GM21723 (cell line): ENCODE results near the gene SSX2IP.

ENCODE experiments used
- ATAC-seq: cut with Tn5 transposase; IDR thresholded peaks from one replicate; pipeline ENCODE4 v1.9.1; 2021; ENCODE audit warnings: mild to moderate bottlenecking, moderate library complexity; ENCODE audit not compliant: unreplicated experiment

SSX2IP gene

DNA sequence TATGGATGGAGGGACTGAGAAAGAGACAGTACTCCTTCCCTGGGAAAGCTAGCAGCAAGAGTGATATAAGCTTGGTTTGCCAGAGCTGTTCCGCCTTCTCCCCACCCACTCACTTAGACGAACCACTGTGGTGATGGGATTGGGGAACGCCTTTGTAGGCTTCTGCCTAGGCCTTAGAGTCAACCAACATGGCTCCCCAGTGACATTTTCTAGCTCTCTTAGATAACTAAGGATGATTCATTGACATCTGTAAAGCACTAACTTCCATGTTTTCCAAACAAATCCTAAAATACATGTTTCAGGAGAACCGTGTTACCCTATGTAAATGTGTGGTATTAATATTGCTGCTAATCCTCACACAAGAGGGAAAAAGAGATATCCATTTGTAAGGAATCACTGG lies 21.6 kb upstream of the SSX2IP start:
- ATAC-seq = no peak

GRCh38 chr1:84711121-84711520 lies 20.9 kb upstream of the SSX2IP start:
- no peak for ATAC-seq

DNA sequence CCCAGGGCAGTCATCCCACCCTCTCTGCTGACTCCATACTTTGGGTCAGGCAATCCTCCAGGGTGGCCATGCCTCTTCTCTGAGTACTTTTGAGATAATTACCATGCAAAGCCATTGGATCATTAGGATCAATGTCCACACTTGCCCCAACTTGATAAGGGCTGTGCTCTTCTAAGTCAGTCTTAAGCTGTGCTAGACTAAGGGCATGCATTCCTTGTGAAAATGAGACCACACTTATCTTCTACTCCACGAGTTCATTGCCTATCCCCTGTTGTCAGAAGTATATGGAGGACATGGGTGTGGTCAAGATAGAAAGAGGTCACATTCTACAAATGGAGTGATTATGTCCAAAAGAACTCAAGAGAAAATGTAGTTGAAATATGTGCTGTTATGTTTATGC lies 18.9 kb upstream of the SSX2IP start:
- no peak for ATAC-seq

GRCh38 chr1:84708031-84708430 lies 17.8 kb upstream of the SSX2IP start:
- ATAC-seq = no peak

DNA sequence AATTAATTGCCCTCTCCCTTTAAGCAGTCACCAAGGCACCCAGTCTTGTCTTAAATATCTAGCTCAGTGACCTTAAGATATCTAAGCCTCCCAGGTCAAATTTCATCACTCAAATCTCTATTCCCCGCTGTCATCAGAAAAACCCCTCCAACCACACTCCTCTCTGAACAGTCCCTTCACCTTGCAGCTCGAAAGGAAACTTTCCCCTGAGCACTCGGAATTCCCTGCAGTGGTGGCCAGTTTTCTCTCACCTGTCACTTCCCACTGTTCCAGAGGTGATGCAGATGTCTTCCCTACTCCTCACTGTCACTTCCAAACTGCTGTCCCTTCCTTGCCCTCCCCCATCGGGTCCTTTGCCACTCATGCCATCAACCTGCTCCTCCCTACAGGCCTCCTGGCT lies 15.3 kb upstream of the SSX2IP start:
- ATAC-seq = no peak

DNA sequence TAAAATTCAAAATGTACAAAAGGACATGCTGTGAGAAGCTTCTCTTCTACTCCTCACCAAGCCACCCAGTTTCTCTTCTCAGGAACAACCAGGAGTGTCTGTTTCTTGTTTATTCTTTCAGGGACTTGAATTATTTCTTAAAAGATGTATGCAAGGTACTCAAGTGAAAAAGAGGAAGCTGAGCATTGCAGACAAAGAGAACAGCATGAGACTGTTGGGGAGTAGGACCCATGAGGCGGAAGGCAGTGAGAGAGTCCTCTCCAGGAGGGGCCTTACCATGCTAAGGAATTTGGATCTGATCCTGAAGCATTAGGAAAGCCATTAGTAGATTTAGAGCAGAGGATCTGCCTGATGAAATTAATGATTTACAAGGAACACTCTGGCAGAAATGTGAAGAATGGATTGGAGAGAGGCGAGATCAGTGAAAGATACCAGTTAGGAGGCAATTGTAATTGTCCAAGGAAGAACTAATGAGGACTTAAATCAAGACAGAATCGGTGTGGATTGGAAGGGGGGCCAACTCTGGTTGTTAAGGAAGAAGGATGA lies 14.7 kb upstream of the SSX2IP start:
- no peak for ATAC-seq

DNA sequence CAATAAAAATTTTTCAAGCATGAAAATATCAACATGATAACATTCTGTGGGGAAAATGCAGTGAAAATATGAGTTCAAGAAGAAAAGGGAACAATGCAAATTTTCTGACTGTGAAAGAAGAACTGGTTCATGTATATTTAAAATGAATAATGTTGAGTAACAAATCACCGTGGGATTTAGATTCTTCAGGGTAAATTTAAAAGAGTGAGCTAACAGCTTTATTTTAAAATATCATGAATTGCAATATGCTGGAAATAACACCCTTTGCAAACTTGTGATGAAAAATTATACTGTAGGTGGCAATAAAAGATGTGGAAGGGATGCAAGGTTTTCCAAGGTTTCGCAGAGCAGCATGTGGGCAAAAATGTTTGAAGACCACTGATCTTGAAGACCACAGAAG lies 13.2 kb upstream of the SSX2IP start:
- ATAC-seq = no peak

DNA sequence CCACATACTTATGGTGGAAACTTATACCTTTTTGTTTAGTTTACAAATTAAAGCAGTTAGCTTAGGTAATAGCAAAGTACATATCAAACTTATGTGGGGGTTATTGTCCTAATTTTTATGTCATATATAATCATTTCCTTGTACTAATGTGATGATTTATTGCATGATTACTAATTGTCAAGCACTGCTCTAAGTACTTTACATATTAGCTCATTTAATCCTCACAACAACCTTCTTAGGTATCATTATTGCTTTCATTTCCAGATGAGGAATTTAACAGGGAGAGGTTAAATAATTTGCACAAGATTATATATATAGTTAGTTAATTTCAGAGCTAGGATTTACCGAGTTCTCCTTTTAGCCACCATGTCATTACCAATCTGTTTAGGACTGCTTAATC lies 11.9 kb upstream of the SSX2IP start:
- no peak for ATAC-seq

GRCh38 chr1:84701376-84701775 lies 11.1 kb upstream of the SSX2IP start:
- ATAC-seq = no peak

GRCh38 chr1:84700070-84700469 lies 9.8 kb upstream of the SSX2IP start:
- peak; percentile 77 for ATAC-seq

GRCh38 chr1:84698151-84699110 lies 8.2 kb upstream of the SSX2IP start:
- no peak for ATAC-seq

- ATAC-seq = no peak
Observed at GRCh38 chr1:84693785-84694184, 3.5 kb upstream of the SSX2IP start.

DNA sequence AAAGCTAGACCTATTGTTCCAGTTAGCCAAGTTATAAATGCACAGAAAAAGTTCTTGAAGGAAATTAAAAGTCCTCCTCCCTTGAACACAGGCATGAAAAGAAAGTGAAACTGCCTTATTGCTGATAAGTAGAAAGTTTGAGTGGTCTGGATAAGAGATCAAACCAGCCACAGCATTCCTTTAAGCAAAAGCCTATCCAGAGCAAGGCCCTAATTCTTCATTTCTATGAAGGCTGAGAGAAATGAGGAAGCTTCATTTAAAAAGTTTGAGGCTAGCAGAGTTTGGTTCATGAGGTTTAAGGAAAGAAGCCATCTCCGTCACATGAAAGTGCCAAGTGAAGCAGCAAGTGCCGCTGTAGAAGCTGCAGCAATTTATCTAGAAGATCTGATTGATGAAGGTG lies 2.7 kb upstream of the SSX2IP start:
- ATAC-seq = no peak

DNA sequence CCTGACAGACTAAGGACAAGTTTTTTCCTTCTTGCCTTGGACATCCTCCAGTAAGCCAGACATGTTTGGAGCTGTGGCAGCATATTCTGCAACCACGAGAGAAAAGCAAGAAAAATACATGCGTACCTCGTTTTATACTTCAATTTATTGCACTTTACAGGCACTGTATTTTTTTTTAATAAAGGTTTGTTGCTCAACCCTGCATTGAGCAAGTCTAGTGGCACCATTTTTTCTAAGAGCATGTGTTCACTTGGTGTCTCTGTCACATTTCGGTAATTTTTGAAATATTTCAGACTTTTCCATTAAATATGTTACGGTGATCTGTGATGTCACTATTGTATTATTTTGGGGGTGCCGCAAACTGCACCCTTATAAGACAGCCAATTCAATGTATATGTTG lies 2.1 kb upstream of the SSX2IP start:
- no peak for ATAC-seq

DNA sequence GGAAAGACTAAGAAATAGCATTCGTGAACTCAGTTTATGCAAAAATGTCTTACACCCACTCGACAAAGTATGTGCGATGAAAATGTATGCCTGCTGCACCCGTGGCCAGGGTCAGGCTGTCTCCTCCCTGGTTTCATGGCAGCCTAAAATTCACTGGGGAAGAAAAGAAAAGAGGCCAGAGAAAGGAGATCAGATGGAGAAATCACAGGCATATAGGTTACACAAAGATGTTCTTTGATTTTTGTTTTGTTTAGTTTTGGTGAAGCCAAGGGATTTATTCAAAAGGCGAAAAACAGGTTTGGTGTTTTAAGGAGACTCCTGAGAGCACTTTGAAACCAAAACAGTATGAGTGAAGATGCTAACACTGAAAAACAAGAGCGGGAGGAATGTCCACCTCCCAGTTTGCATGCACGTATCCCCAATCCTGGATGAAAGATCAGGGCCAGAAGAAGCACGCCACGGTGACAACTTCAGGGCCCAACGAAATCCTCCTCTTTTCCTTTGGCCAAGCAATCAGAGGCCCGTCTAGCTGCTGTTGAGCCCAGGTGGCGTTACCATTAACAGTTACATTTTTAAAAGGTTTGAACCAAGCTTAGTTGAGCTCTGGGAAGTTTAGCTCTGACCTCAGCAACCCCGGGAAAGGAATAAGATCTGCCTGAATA lies 992 bp upstream of the SSX2IP start:
- ATAC-seq = no peak

- ATAC-seq = peak; percentile 1
Observed at GRCh38 chr1:84689514-84690396, 506 bp downstream of the SSX2IP start.

DNA sequence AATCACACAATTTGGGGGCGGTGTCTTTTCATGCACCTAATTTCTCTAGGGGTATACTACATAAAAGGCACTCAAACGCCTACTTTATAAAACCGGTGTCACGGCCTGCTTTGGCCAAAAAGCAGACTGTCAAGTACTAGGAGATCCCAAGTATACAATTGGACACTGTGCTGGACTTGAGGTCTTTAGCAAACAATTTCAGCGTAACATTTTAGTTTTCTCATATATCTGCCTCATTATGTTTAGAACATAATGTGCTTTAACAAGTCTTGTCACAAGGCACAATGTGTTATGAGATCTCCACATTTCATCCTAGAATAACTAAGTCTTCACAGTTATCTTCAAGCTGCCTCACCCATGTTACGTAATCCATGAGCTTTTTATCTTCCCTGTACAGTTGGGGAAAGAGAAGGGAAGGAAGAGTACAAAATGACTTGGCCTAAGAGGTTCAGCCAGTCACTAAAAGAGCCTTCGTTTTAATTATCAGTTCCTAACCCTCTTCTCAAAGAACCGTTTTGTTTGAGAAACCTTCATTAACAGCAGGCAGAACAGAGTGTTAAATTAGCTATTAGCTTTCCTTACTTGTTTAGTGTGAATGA lies 1.7 kb downstream of the SSX2IP start:
- no peak for ATAC-seq

GRCh38 chr1:84687714-84688462 lies 2.4 kb downstream of the SSX2IP start:
- no peak for ATAC-seq

DNA sequence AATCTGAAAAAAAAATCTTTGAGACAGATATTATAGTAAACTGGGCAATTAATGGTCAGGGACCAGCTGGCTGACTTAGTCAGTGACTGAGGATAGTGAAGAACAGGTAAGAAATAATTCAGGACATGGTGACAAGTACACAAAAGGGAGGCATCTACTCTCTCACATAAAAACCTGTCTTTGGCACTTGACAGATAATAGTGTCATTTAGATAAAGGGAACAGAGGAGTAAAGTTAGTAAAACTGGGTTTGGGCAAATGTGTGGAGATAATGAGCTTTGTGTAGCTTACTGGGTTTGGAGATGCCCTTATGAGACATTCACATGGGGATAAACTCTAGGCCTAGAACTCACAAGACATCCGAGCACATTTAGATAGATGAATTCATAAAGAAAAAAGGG lies 4.0 kb downstream of the SSX2IP start:
- ATAC-seq = no peak

GRCh38 chr1:84683508-84683907 lies 6.8 kb downstream of the SSX2IP start:
- no peak for ATAC-seq
